HepG2 (cell line): ENCODE results near the gene HHEX. TPM values are rescaled to one million over a fixed set of nuclear protein-coding genes. Genes with fewer than 3 reads are reported as not detected.

Experiments
- ATAC-seq: fragments of 200-7000 bp; cut with Tn5 transposase; 3 replicates; pipeline ENCODE4 v1.9.1; 2020; ENCODE audit warnings: mild to moderate bottlenecking, moderate library complexity
- BruUV-seq: library from RNA; stranded (reverse); fragments of 400-500 nt; replicated peaks from 2 replicates; lab custom pipeline; 2021; lab: Mats Ljungman, UMichigan
- CTCF ChIA-PET: fragments of 300-600 bp; formaldehyde crosslinking; extraction: SDS; loops from one replicate; lab custom pipeline; 2021; ENCODE audit warnings: low total read pairs, inconsistent platforms, low intra/inter-chr PET ratio; lab: Yijun Ruan, JAX
- POLR2A ChIA-PET: fragments of 350-600 bp; sonication (Branson Sonifier 250); formaldehyde crosslinking; loops from one replicate; lab custom pipeline; 2020; ENCODE audit warnings: antibody characterized with exemption, inconsistent platforms; lab: Yijun Ruan, JAX
- DNase-seq: peaks from one replicate; pipeline ENCODE4 v3.0.0-alpha.2; 2015; ENCODE audit warnings: low spot score
- FAIRE-seq: peaks from 3 replicates; lab custom pipeline; 2011; peaks lifted over from hg19 to GRCh38; lab: Jason Lieb, UNC
- H2AFZ ChIP-seq: one replicate; pipeline ENCODE4 v1.6.1; 2011; ENCODE audit warnings: low read length, inconsistent platforms
- H3K27ac ChIP-seq: fragments of 300-600 bp; 3 replicates; pipeline ENCODE4 v1.8.0; 2011; ENCODE audit warnings: mixed run types, mild to moderate bottlenecking, mixed read lengths, low read length, inconsistent platforms; ENCODE audit not compliant: insufficient read depth; ENCODE audit errors: extremely low read length
- H3K27me3 ChIP-seq, 2 experiments: fragments of 200-600 bp in 1 of 2; 2 replicates in 1 of 2; 3 replicates in 1 of 2; pipeline versions ENCODE4 v1.6.0 to v1.8.0; 2011; ENCODE audit warnings: low read length in 2 of 2, mild to moderate bottlenecking in 2 of 2, moderate library complexity in 2 of 2, inconsistent platforms in 1 of 2; ENCODE audit not compliant: insufficient read depth in 2 of 2, control insufficient read depth in 1 of 2
- H3K36me3 ChIP-seq, 2 experiments: fragments of 200-600 bp in 1 of 2; replicated peaks in 1 of 2; 2 replicates in 1 of 2; 3 replicates in 1 of 2; pipeline versions ENCODE4 v1.5.1 to v1.8.0; 2011; ENCODE audit warnings: low read length in 2 of 2, inconsistent platforms in 1 of 2; ENCODE audit not compliant: insufficient read depth in 2 of 2, control insufficient read depth in 1 of 2
- H3K4me1 ChIP-seq: 2 replicates; pipeline ENCODE4 v1.5.1; 2012; ENCODE audit warnings: low read length, inconsistent platforms; ENCODE audit not compliant: insufficient read depth
- H3K4me2 ChIP-seq: 2 replicates; pipeline ENCODE4 v1.6.0; 2011; ENCODE audit warnings: low read depth, low read length, inconsistent platforms
- H3K4me3 ChIP-seq, 3 experiments: fragments of 200-600 bp in 1 of 3; sonication (generic), shearing (Covaris generic) in 1 of 3; replicated peaks in 1 of 3; 2 replicates each; pipeline ENCODE4 v1.5.1; 2011 to 2016; ENCODE audit warnings: low read length in 3 of 3, inconsistent platforms in 2 of 3, low read depth in 2 of 3, mild to moderate bottlenecking in 2 of 3, control low read depth in 1 of 3, mixed read lengths in 1 of 3; ENCODE audit not compliant: insufficient read depth in 1 of 3
- H3K79me2 ChIP-seq: one replicate; pipeline ENCODE4 v1.6.1; 2011; ENCODE audit warnings: low read length, inconsistent platforms; ENCODE audit not compliant: insufficient read depth
- H3K9ac ChIP-seq: 2 replicates; pipeline ENCODE4 v1.6.0; 2011; ENCODE audit warnings: mild to moderate bottlenecking, low read depth, low read length, inconsistent platforms; ENCODE audit not compliant: insufficient read depth
- H3K9me3 ChIP-seq: 2 replicates; pipeline ENCODE4 v1.5.1; 2012; ENCODE audit warnings: mild to moderate bottlenecking, low read length
- H4K20me1 ChIP-seq: 2 replicates; pipeline ENCODE4 v1.6.0; 2011; ENCODE audit warnings: inconsistent platforms, mild to moderate bottlenecking, low read length, moderate library complexity; ENCODE audit not compliant: insufficient read depth
- BRF2 ChIP-seq: sonication (generic); formaldehyde crosslinking; IDR thresholded peaks from 2 replicates; pipeline ENCODE4 v1.8.1; 2022; ENCODE audit warnings: mild to moderate bottlenecking, missing genetic modification reagents
- HOXA3 ChIP-seq: sonication (generic); formaldehyde crosslinking; IDR thresholded peaks from 2 replicates; pipeline ENCODE4 v1.5.0; 2020; ENCODE audit warnings: missing genetic modification reagents
- IKZF5 ChIP-seq: IDR thresholded peaks from 2 replicates; pipeline ENCODE4 v1.6.1; 2018; ENCODE audit warnings: missing genetic modification reagents, mild to moderate bottlenecking, missing compliant biosample characterization
- JUNB ChIP-seq: sonication (generic); formaldehyde crosslinking; IDR thresholded peaks from 2 replicates; pipeline ENCODE4 v1.8.0; 2022; ENCODE audit warnings: missing genetic modification reagents, mild to moderate bottlenecking, borderline replicate concordance
- PCBP1 ChIP-seq: fragments of 200-400 bp; formaldehyde crosslinking; IDR thresholded peaks from 2 replicates; pipeline ENCODE4 v1.6.1; 2017; ENCODE audit warnings: mild to moderate bottlenecking, low read depth, low read length, borderline replicate concordance
- RBM22 ChIP-seq: fragments of 200-400 bp; formaldehyde crosslinking; optimal IDR thresholded peaks from 2 replicates; pipeline ENCODE3; 2017; ENCODE audit warnings: mild to moderate bottlenecking, low read length, moderate library complexity
- SRSF9 ChIP-seq: fragments of 200-400 bp; formaldehyde crosslinking; IDR thresholded peaks from 2 replicates; pipeline ENCODE4 v1.6.1; 2018; ENCODE audit warnings: borderline replicate concordance, mild to moderate bottlenecking, low read depth, low read length; ENCODE audit not compliant: insufficient read depth, poor library complexity, severe bottlenecking
- SRY ChIP-seq: sonication (generic); formaldehyde crosslinking; IDR thresholded peaks from 2 replicates; pipeline ENCODE4 v1.8.0; 2022; ENCODE audit warnings: mild to moderate bottlenecking, missing genetic modification reagents
- ZC3H13 ChIP-seq: sonication (generic); formaldehyde crosslinking; IDR thresholded peaks from 2 replicates; pipeline ENCODE4 v1.8.1; 2023; ENCODE audit warnings: mild to moderate bottlenecking, missing genetic modification reagents, moderate library complexity
- ZFY ChIP-seq: sonication (generic); formaldehyde crosslinking; IDR thresholded peaks from 2 replicates; pipeline ENCODE4 v1.4.0; 2020; ENCODE audit warnings: missing genetic modification reagents
- ZHX1 ChIP-seq: sonication (generic); formaldehyde crosslinking; IDR thresholded peaks from 2 replicates; pipeline ENCODE4 v1.8.1; 2022; ENCODE audit warnings: low read depth, mild to moderate bottlenecking, missing genetic modification reagents
- ZNF547 ChIP-seq: sonication (generic); formaldehyde crosslinking; IDR thresholded peaks from 2 replicates; pipeline ENCODE4 v1.5.1; 2020; ENCODE audit warnings: mild to moderate bottlenecking, missing genetic modification reagents
- ZNF619 ChIP-seq: sonication (generic); formaldehyde crosslinking; IDR thresholded peaks from 2 replicates; pipeline ENCODE4 v1.4.0; 2020; ENCODE audit warnings: mild to moderate bottlenecking, missing genetic modification reagents
- WGBS: methylation state at CpG from one replicate; pipeline ENCODE4 v1.1.6; 2017; ENCODE audit warnings: low lambda C conversion rate; 5-methylcytosine and 5-hydroxymethylcytosine counted together
- in situ Hi-C: cut with HindIII; loops from 2 replicates; pipeline ENCODE4 v1.10.0; 2017; ENCODE audit warnings: low pct_unique_long_range_greater_than_20kb; ENCODE audit not compliant: extremely low pct_ligation_motif_present
- intact Hi-C: fragments of 100-400 bp; cut with micrococcal nuclease; formaldehyde crosslinking; loops from one replicate; pipeline ENCODE4 v1.10.0; 2022; ENCODE audit not compliant: unreplicated experiment
- polyA plus RNA-seq, 8 experiments: library from polyadenylated mRNA; depleted of rRNA in 3 of 8; stranded (reverse) in 7 of 8; unstranded in 1 of 8; fragments of >200 nt; fragmentation: Illumina TruSeq in 4 of 8; extraction: Trizol in 4 of 8; gene quantifications; 2 replicates each; pipeline versions ENCODE4 v1.2.1 to v1.2.3, GENCODE V29; 2011 to 2016; ENCODE audit warnings: low read depth in 4 of 8, missing spikeins in 1 of 8, mixed read lengths in 1 of 8; ENCODE audit not compliant: insufficient read depth in 1 of 8
- total RNA-seq, 5 experiments: library from RNA; depleted of rRNA; stranded (reverse); fragments of >200 nt; fragmentation: Illumina TruSeq; extraction: Trizol; gene quantifications; 2 replicates each; pipeline ENCODE4 v1.2.3, GENCODE V29; 2016; ENCODE audit warnings: low read depth in 1 of 5

The HHEX gene
- total and polyA plus RNA-seq, 2 of the 13 experiments (the other 11 are each of a cell fraction or from before 2014, with no cell fraction given): 44.5 to 48.7 TPM

- no TSS peak for BruUV-seq
- Histone ChIP-seq H3K9ac (peak overlapping the region; percentile 56), H4K20me1 (peaks cover 9% of the 10 kb centered on the region; the same call in 1 of the 2 replicates), H2AFZ (no peak overlapping the region), H3K4me1 (peaks cover 71% of the 10 kb centered on the region), H3K36me3 (peaks cover 0 to 5% of the 10 kb centered on the region in 2 experiments; a peak in 2 of 5 replicates), H3K4me2 (peak overlapping the region; percentile 99), H3K9me3 (no peaks in the 10 kb centered on the region), H3K79me2 (peaks cover 35% of the 10 kb centered on the region), H3K27me3 (no peaks in the 10 kb centered on the region; a peak in 1 of 5 replicates), H3K27ac (peak overlapping the region; percentile 79), H3K4me3 (peak overlapping the region; percentile 17 to 48 (median 32); a peak in 5 of 6 replicates)
- CTCF ChIA-PET: no interaction called here
- 86% methylated on average over 45 of the region's 61 CpGs for WGBS
- in situ Hi-C loops (no loop called here), intact Hi-C loops (no loop called here)
- POLR2A ChIA-PET: interaction anchor here (1.6 kb wide), 1 partner anchor 152 kb away, joined by 5 read pairs; the partner anchor contains the start of gene EXOC6
- ATAC-seq (peak; percentile 3; the same call in 2 of the 3 replicates), FAIRE-seq (no peak), DNase-seq (no peak)
- 0 out of 2 replicates have a peak, but pooled peaks have one; percentile 16 for TF ChIP-seq ZNF547
- peak; percentile 90 for TF ChIP-seq ZC3H13 (CRISPR knock-in tag)
- TF ChIP-seq HOXA3 (CRISPR knock-in tag): peak; percentile 77
- 0 out of 2 replicates have a peak, but pooled peaks have one; percentile 18 for TF ChIP-seq PCBP1
- TF ChIP-seq JUNB (CRISPR knock-in tag): peak; percentile 51; the same call in 1 of the 2 replicates
- 0 out of 2 replicates have a peak, but pooled peaks have one; percentile 9 for TF ChIP-seq SRY (CRISPR knock-in tag)
- TF ChIP-seq IKZF5 (CRISPR knock-in tag): 0 out of 2 replicates have a peak, but pooled peaks have one; percentile 11
- TF ChIP-seq BRF2: 0 out of 2 replicates have a peak, but pooled peaks have one; percentile 45
- peak; percentile 35; the same call in 1 of the 2 replicates for TF ChIP-seq ZFY (CRISPR knock-in tag)
- peak; percentile 95 for TF ChIP-seq RBM22
- TF ChIP-seq ZHX1 (CRISPR knock-in tag): peak; percentile 53; the same call in 1 of the 2 replicates
- no peak for TF ChIP-seq SRSF9
- TF ChIP-seq ZNF619: no peak
These were observed 6.2 kb downstream of the HHEX start for GRCh38 chr10:92695679-92696605.
